Measurements from ENCODE around the gene MGAT4C.

Gene MGAT4C

DNA sequence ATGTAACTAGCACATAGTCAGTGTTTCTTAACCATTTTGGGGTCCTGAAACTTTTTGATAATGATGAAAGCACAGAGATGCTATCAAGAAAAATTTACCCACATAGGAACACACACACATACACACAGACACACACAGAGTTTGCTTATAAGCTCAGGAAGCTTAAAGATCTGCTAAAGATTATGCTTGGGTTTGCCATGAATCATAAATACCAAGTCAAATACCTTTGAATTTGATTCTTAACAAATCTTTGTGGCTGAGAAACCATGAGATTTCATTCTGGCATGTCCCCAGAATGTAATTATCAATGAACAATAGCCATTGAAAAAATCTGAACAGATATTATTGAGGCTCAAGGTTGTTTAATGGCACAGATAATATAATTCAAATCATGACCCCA is 292.9 kb downstream of the MGAT4C start:
- no peak for DNase-seq

GRCh38 chr12:85956081-85956480 is 300.1 kb downstream of the MGAT4C start:
- DNase-seq, result no peak

- no peak for DNase-seq
Measured at GRCh38 chr12:85955127-85955526, 301.1 kb downstream of the MGAT4C start.

- no peak for DNase-seq
Measured at GRCh38 chr12:85951823-85952222, 304.4 kb downstream of the MGAT4C start.

- DNase-seq, result no peak
Measured at GRCh38 chr12:85949253-85949652, 306.9 kb downstream of the MGAT4C start.

DNA sequence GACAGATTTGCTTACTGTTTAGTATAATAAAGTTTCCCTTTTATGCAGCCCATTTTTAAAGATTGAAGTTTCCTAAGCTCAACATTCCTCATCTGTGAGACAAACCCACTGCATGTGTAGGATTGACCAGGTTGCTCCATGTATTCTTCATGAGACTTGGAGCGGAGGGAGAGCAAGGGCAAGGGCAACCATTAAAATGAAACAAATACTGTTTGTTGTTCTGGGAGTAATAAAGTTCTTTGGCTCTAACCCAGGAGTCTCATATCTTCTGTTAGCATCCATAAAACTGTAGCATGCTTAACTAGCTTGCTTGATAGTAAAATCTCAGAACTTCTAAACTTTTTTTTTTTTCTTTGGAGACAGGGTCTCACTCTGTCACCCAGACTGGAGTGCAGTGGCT is 307.9 kb downstream of the MGAT4C start:
- DNase-seq, result no peak

- DNase-seq, result no peak
Measured at GRCh38 chr12:85947286-85947685, 308.9 kb downstream of the MGAT4C start.

- no peak for DNase-seq
Measured at GRCh38 chr12:85946375-85946774, 309.8 kb downstream of the MGAT4C start.

DNA sequence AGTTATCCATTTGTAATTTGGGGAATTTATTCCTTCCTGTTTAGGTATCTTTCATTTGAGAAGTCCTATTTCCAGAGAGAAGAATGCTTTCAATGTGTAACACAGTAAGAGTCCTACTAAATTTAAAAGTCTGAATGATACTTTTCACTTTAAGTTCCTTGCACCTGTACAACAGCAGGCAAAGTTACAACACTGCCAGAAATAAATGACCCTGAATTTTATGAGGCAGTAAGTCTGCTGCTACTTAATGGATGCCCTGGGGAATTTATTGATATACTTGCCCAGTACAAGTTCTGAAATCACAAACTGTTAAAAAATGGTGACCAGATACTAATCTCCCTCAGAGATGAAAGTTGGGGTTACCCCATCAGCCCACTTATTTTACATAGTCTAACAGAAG is 329.0 kb downstream of the MGAT4C start:
- DNase-seq, result no peak

DNA sequence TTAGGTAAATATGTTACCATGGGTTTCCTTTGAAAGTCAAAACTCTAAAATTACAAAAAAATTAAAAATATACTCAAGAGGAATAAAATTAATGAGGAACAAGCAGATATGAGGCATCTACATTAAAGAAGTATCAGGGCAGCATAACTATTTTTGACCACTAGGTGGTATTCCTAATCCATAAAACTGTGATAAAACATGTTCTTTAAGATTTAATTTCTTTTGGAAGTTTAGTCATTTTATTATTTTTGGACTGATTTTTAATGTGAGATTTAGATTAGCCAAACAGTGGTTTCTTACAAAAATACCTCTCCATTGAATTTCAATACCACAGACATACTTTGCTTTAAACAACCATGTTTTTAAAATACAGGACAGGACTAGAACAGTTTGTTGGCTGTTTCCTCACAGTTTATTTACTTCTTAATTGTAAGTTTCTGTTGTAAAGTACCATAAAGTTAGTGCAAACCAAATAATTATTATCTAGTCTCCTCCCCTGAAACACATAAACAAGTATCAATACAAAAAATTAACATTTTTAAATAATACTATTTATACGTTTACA is 332.3 kb downstream of the MGAT4C start:
- no peak for DNase-seq

- DNase-seq, result no peak
Measured at GRCh38 chr12:85920324-85920947, 335.8 kb downstream of the MGAT4C start.
